Stimulated activated naive CD4-positive, alpha-beta T cell treated with Interleukin-2 at 50 U/mL for 16 hours (primary cell): ENCODE results near the gene LGALSL.
A peak's percentile ranks its signal among the peaks of the same experiment; 100 is the strongest.
"Not testable (repeated sequence)": the region's sequence is repeated elsewhere in the genome, so short reads cannot be mapped to it uniquely, and the experiment has no call there.

Source experiments
- DNase-seq: peaks from one replicate; lab custom pipeline; 2025; lab: John Stamatoyannopoulos, UW

Gene LGALSL

GRCh38 chr2:64442801-64443429 is 11.0 kb upstream of the LGALSL start:
- no peak for DNase-seq

- DNase-seq, result not testable (repeated sequence)
These were observed 8.0 kb upstream of the LGALSL start for GRCh38 chr2:64445970-64446369.

- no peak for DNase-seq
These were observed 6.5 kb upstream of the LGALSL start for GRCh38 chr2:64447317-64448040.

GRCh38 chr2:64448041-64448426 is 5.9 kb upstream of the LGALSL start:
- DNase-seq, result no peak

- no peak for DNase-seq
These were observed 2.9 kb upstream of the LGALSL start for GRCh38 chr2:64451051-64451450.

- peak; percentile 42 for DNase-seq
These were observed 697 bp downstream of the LGALSL start for GRCh38 chr2:64454386-64455332.

GRCh38 chr2:64455545-64455944 is 1.6 kb downstream of the LGALSL start:
- no peak for DNase-seq

- no peak for DNase-seq
These were observed 2.3 kb downstream of the LGALSL start for GRCh38 chr2:64456293-64456692.

- DNase-seq, result no peak
These were observed 3.6 kb downstream of the LGALSL start for GRCh38 chr2:64457524-64457923.

GRCh38 chr2:64459575-64459974 is 5.6 kb downstream of the LGALSL start:
- no peak for DNase-seq

GRCh38 chr2:64460330-64460729 is 6.4 kb downstream of the LGALSL start:
- DNase-seq, result no peak

- no peak for DNase-seq
These were observed 7.5 kb downstream of the LGALSL start for GRCh38 chr2:64461271-64462058.

GRCh38 chr2:64462171-64462570 is 8.2 kb downstream of the LGALSL start:
- no peak for DNase-seq

GRCh38 chr2:64462940-64463700 is 9.2 kb downstream of the LGALSL start:
- no peak for DNase-seq

GRCh38 chr2:64463781-64464180 is 9.8 kb downstream of the LGALSL start:
- DNase-seq, result no peak

- no peak for DNase-seq
These were observed 12.6 kb downstream of the LGALSL start for GRCh38 chr2:64466478-64467085.

- no peak for DNase-seq
These were observed 13.3 kb downstream of the LGALSL start for GRCh38 chr2:64467096-64467843.

GRCh38 chr2:64469261-64469660 is 15.3 kb downstream of the LGALSL start:
- no peak for DNase-seq

- no peak for DNase-seq
These were observed 16.1 kb downstream of the LGALSL start for GRCh38 chr2:64470071-64470470.

GRCh38 chr2:64470766-64471295 is 16.9 kb downstream of the LGALSL start:
- no peak for DNase-seq
